GM12878 (cell line): ENCODE results near the gene ESYT3. TPM values are rescaled to one million over a fixed set of nuclear protein-coding genes. Genes with fewer than 3 reads are reported as not detected.

ENCODE experiments used
- ATAC-seq: fragments of 200-7000 bp; cut with Tn5 transposase; 3 replicates; pipeline ENCODE4 v1.9.1; 2020; ENCODE audit warnings: mild to moderate bottlenecking, moderate library complexity
- BruUV-seq: library from RNA; stranded (reverse); fragments of 400-500 nt; replicated peaks from 2 replicates; lab custom pipeline; 2021; lab: Mats Ljungman, UMichigan
- CTCF ChIA-PET: fragments of 300-600 bp; sonication (Branson Sonifier 250); formaldehyde crosslinking; extraction: SDS; loops from one replicate; lab custom pipeline; 2021; ENCODE audit warnings: inconsistent platforms; lab: Yijun Ruan, JAX
- POLR2A ChIA-PET: fragments of 350-600 bp; formaldehyde crosslinking; extraction: SDS; loops from one replicate; lab custom pipeline; 2021; ENCODE audit warnings: inconsistent platforms; lab: Charles Lee
- RAD21 ChIA-PET: fragments of 300-600 bp; sonication (Branson Sonifier 250); formaldehyde crosslinking; loops from one replicate; lab custom pipeline; 2023; ENCODE audit warnings: antibody characterized with exemption; ENCODE audit not compliant: unreplicated experiment; lab: Charles Lee
- SMC1A ChIA-PET: fragments of 300-600 bp; sonication (Branson Sonifier 250); formaldehyde crosslinking; loops from one replicate; lab custom pipeline; 2023; ENCODE audit not compliant: unreplicated experiment, uncharacterized antibody; lab: Charles Lee
- DNase-seq: peaks from one replicate; pipeline ENCODE4 v3.0.0-alpha.2; 2011; ENCODE audit warnings: low read depth, low spot score
- FAIRE-seq: peaks from 3 replicates; lab custom pipeline; 2011; peaks lifted over from hg19 to GRCh38; lab: Jason Lieb, UNC
- H2AFZ ChIP-seq: 2 replicates; pipeline ENCODE4 v1.6.0; 2011; ENCODE audit warnings: low read depth, low read length, control low read depth; ENCODE audit not compliant: control insufficient read depth
- H3K27ac ChIP-seq: 2 replicates; pipeline ENCODE4 v1.5.1; 2011; ENCODE audit warnings: control low read depth; ENCODE audit not compliant: control insufficient read depth, insufficient read depth
- H3K27me3 ChIP-seq, 2 experiments: replicated peaks in 1 of 2; 2 replicates each; pipeline versions ENCODE4 v1.6.0 to v1.6.1; 2011; ENCODE audit warnings: low read length in 1 of 2; ENCODE audit not compliant: control insufficient read depth in 2 of 2, insufficient read depth in 2 of 2
- H3K36me3 ChIP-seq, 2 experiments: 2 replicates each; pipeline ENCODE4 v1.5.1; 2011; ENCODE audit warnings: low read length in 1 of 2; ENCODE audit not compliant: control insufficient read depth in 2 of 2, insufficient read depth in 2 of 2
- H3K4me1 ChIP-seq: 2 replicates; pipeline ENCODE4 v1.6.1; 2011; ENCODE audit warnings: mild to moderate bottlenecking, low read length, moderate library complexity, mixed read lengths; ENCODE audit not compliant: control insufficient read depth, insufficient read depth
- H3K4me2 ChIP-seq: 2 replicates; pipeline ENCODE4 v1.6.0; 2011; ENCODE audit warnings: control low read depth; ENCODE audit not compliant: control insufficient read depth, insufficient read depth
- H3K4me3 ChIP-seq: fragments of 200-600 bp; sonication (generic); 2 replicates; pipeline ENCODE4 v1.5.1; 2016
- H3K79me2 ChIP-seq: 2 replicates; pipeline ENCODE4 v1.6.0; 2011; ENCODE audit warnings: low read length; ENCODE audit not compliant: control insufficient read depth, insufficient read depth
- H3K9ac ChIP-seq: 2 replicates; pipeline ENCODE4 v1.8.0; 2011; ENCODE audit warnings: low read length, control low read depth, mixed read lengths; ENCODE audit not compliant: control insufficient read depth, insufficient read depth
- H3K9me3 ChIP-seq: replicated peaks from 3 replicates; pipeline ENCODE4 v1.5.1; 2011; ENCODE audit warnings: mild to moderate bottlenecking, low read length; ENCODE audit not compliant: control insufficient read depth, insufficient read depth
- H4K20me1 ChIP-seq: 2 replicates; pipeline ENCODE4 v1.6.0; 2011; ENCODE audit not compliant: control insufficient read depth, insufficient read depth
- ATF2 ChIP-seq: IDR thresholded peaks from 2 replicates; pipeline ENCODE4 v1.6.1; 2012; ENCODE audit warnings: low read length, inconsistent platforms
- CTCF ChIP-seq, 3 experiments: IDR thresholded peaks in 2 of 3; conservative IDR thresholded peaks in 1 of 3; 2 replicates each; pipeline ENCODE4 v1.5.1; 2011; ENCODE audit warnings: low read depth in 3 of 3, low read length in 3 of 3, mild to moderate bottlenecking in 3 of 3, control low read depth in 2 of 3, moderate library complexity in 2 of 3, inconsistent platforms in 1 of 3, mixed read lengths in 1 of 3; ENCODE audit not compliant: control insufficient read depth in 2 of 3, insufficient read depth in 1 of 3; ENCODE audit errors: extremely low read depth in 1 of 3
- FOXK2 ChIP-seq: fragments of 450-650 bp; IDR thresholded peaks from 2 replicates; pipeline ENCODE4 v1.6.1; 2017; ENCODE audit warnings: mild to moderate bottlenecking, moderate library complexity
- GABPA ChIP-seq: IDR thresholded peaks from 2 replicates; pipeline ENCODE4 v1.6.1; 2014; ENCODE audit warnings: antibody characterized with exemption, low read depth, mild to moderate bottlenecking, inconsistent platforms
- GATAD2B ChIP-seq: fragments of 450-650 bp; conservative IDR thresholded peaks from 2 replicates; pipeline ENCODE4 v1.6.1; 2017; ENCODE audit warnings: low read depth, mild to moderate bottlenecking, moderate library complexity
- IKZF2 ChIP-seq, 2 experiments: fragments of 450-650 bp; IDR thresholded peaks; 2 replicates each; pipeline ENCODE4 v1.6.1; 2017; ENCODE audit warnings: mild to moderate bottlenecking in 2 of 2, moderate library complexity in 2 of 2
- MTA3 ChIP-seq: IDR thresholded peaks from 2 replicates; pipeline ENCODE4 v1.6.1; 2012; ENCODE audit warnings: low read length, inconsistent platforms, borderline replicate concordance
- NR2C1 ChIP-seq: fragments of 450-650 bp; IDR thresholded peaks from 2 replicates; pipeline ENCODE4 v1.6.1; 2017; ENCODE audit warnings: antibody characterized with exemption, mild to moderate bottlenecking, moderate library complexity
- SREBF2 ChIP-seq: IDR thresholded peaks from 2 replicates; pipeline ENCODE4 v1.6.1; 2012; ENCODE audit warnings: mild to moderate bottlenecking, low read length
- ZNF592 ChIP-seq: fragments of 450-650 bp; IDR thresholded peaks from 2 replicates; pipeline ENCODE4 v1.6.1; 2017; ENCODE audit warnings: mild to moderate bottlenecking, moderate library complexity
- WGBS: methylation state at CpG from one replicate; pipeline ENCODE4 v1.1.6; 2016; ENCODE audit warnings: low lambda C conversion rate; ENCODE audit not compliant: insufficient replicate concordance, insufficient coverage; ENCODE audit errors: missing lambda C conversion rate; 5-methylcytosine and 5-hydroxymethylcytosine counted together
- in situ Hi-C: fragments of 300-500 bp; cut with MboI; formaldehyde crosslinking; loops from 9 replicates; pipeline ENCODE4 v1.14.3; 2018; ENCODE audit warnings: mixed read lengths
- intact Hi-C: fragments of 100-400 bp; cut with micrococcal nuclease; formaldehyde crosslinking; loops from one replicate; pipeline ENCODE4 v1.14.2; 2022; ENCODE audit not compliant: unreplicated experiment
- polyA plus RNA-seq, 11 experiments: library from polyadenylated mRNA; depleted of rRNA in 4 of 11; unstranded in 6 of 11; stranded (reverse) in 5 of 11; fragments of >200 nt; fragmentation: Nextera tagmentation in 4 of 11; fragmentation: Illumina TruSeq in 1 of 11; extraction: Ambion mirVana in 4 of 11; extraction: Trizol in 1 of 11; gene quantifications; 1 replicate in 1 of 11; 2 replicates in 10 of 11; pipeline versions ENCODE4 v1.2.1 to v1.2.3, GENCODE V29; 2011 to 2016; ENCODE audit warnings: inconsistent platforms in 2 of 11, missing spikeins in 2 of 11, low read depth in 1 of 11
- total RNA-seq, 4 experiments: library from RNA; depleted of rRNA in 3 of 4; stranded (reverse); fragments of >200 nt in 3 of 4; fragmentation: Illumina TruSeq in 1 of 4; extraction: Trizol in 1 of 4; gene quantifications; 2 replicates each; pipeline versions ENCODE4 v1.2.1 to v1.2.3, GENCODE V29; 2013 to 2021

Gene ESYT3
- total and polyA plus RNA-seq, 10 of the 15 experiments (the other 5 are each of a cell fraction or from before 2014, with no cell fraction given): not detected

- H3K4me2 ChIP-seq: no peak overlapping the region
- TF ChIP-seq FOXK2: no peak
- peaks cover 0 to 2% of the 10 kb centered on the region in 2 experiments; a peak in 1 of 4 replicates for H3K27me3 ChIP-seq
- WGBS: 50% methylated on average over 2 of the region's 2 CpGs
- no peaks in the 10 kb centered on the region for H3K9me3 ChIP-seq
- H3K4me3 ChIP-seq: no peak overlapping the region
- no peaks in the 10 kb centered on the region for H4K20me1 ChIP-seq
- H3K27ac ChIP-seq: no peak overlapping the region
- ChIA-PET RAD21 (no interaction called here), CTCF (interaction anchor here (5.6 kb wide), 1 partner anchor 442 kb away, joined by 93 read pairs; no protein-coding TSS in a partner anchor), SMC1A (interaction anchor here (3.6 kb wide), 1 partner anchor 439 kb away, joined by 20 read pairs; no protein-coding TSS in a partner anchor), POLR2A (no interaction called here)
- BruUV-seq: no TSS peak
- FAIRE-seq (no peak), DNase-seq (no peak), ATAC-seq (no peak)
- H3K9ac ChIP-seq: no peak overlapping the region
- intact Hi-C loops (loop anchor here (5.0 kb wide), 1 partner anchor 221 kb away; no protein-coding TSS in a partner anchor), in situ Hi-C loops (no loop called here)
- no peaks in the 10 kb centered on the region for H3K79me2 ChIP-seq
- H2AFZ ChIP-seq: no peak overlapping the region
- no peaks in the 10 kb centered on the region for H3K36me3 ChIP-seq
- H3K4me1 ChIP-seq: no peaks in the 10 kb centered on the region
Measured at GRCh38 chr3:138476526-138476925, 42.1 kb downstream of the ESYT3 start.

GRCh38 chr3:138477120-138477519 is 42.7 kb downstream of the ESYT3 start:
- in situ Hi-C loops (no loop called here), intact Hi-C loops (loop anchor here (5.0 kb wide), 1 partner anchor 220 kb away; no protein-coding TSS in a partner anchor)
- Histone ChIP-seq H3K27ac (no peak overlapping the region), H4K20me1 (no peaks in the 10 kb centered on the region), H3K9ac (no peak overlapping the region), H3K9me3 (no peaks in the 10 kb centered on the region), H3K27me3 (peaks cover 0 to 2% of the 10 kb centered on the region in 2 experiments; a peak in 1 of 4 replicates), H3K4me3 (no peak overlapping the region), H3K36me3 (no peaks in the 10 kb centered on the region), H2AFZ (no peak overlapping the region), H3K79me2 (no peaks in the 10 kb centered on the region), H3K4me1 (no peaks in the 10 kb centered on the region), H3K4me2 (no peak overlapping the region)
- ChIA-PET RAD21 (interaction anchor here (3.9 kb wide), 1 partner anchor 439 kb away, joined by 51 read pairs; no protein-coding TSS in a partner anchor), CTCF (interaction anchor here (0.9 to 5.6 kb wide), 3 partner anchors 441 to 459 kb away, joined by 3 to 93 read pairs (median 47); no protein-coding TSS in a partner anchor), SMC1A (interaction anchor here (2.7 to 3.6 kb wide), 2 partner anchors 439 to 447 kb away, joined by 13 to 20 read pairs; no protein-coding TSS in a partner anchor), POLR2A (no interaction called here)
- no peak for ATAC-seq
- no peak for FAIRE-seq
- no peak for DNase-seq
- BruUV-seq: no TSS peak
- TF ChIP-seq IKZF2 (IDR thresholded peaks at IDR 0.05) (no peak), GATAD2B (no peak), SREBF2 (no peak), GABPA (no peak), NR2C1 (no peak), ZNF592 (no peak), MTA3 (no peak), ATF2 (no peak), CTCF (IDR thresholded peaks at IDR 0.05 in 2 of 3, conservative IDR thresholded peaks at IDR 0.05 in 1 of 3; ENCODE audit: control insufficient read depth in 2 of 3, extremely low read depth in 1 of 3, insufficient read depth in 1 of 3, low read depth in 3 of 3, low read length in 3 of 3) (no peak)
